ENCODE measurements around the gene CCDC85B.
"Not testable (repeated sequence)": the region's sequence is repeated elsewhere in the genome, so short reads cannot be mapped to it uniquely, and the experiment has no call there.

Gene CCDC85B

DNA sequence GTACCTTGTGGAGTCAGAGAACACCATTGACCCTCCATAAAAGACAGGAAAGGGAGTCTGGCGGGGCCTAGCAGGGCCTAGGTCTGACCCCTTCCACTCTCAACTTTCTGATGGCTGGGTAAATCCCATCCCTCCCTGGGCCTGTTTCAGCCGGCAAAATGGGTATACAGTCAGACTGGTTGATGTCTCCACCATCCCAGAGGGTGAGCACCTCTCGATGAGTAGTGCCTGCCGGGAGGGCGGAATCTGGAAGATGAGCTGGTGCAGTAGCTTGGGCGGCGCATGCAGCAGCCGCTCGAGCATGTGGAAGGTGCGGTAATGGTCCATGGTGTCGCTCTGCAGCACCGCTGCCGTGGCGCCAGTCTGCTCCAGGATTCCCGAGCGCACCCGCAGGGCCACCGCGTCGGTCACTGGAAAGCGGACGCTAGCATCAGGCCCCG, 2.7 kb upstream of the CCDC85B start:
- no peak for DNase-seq (ENCODE audit: low read depth in 2 of 2)

DNA sequence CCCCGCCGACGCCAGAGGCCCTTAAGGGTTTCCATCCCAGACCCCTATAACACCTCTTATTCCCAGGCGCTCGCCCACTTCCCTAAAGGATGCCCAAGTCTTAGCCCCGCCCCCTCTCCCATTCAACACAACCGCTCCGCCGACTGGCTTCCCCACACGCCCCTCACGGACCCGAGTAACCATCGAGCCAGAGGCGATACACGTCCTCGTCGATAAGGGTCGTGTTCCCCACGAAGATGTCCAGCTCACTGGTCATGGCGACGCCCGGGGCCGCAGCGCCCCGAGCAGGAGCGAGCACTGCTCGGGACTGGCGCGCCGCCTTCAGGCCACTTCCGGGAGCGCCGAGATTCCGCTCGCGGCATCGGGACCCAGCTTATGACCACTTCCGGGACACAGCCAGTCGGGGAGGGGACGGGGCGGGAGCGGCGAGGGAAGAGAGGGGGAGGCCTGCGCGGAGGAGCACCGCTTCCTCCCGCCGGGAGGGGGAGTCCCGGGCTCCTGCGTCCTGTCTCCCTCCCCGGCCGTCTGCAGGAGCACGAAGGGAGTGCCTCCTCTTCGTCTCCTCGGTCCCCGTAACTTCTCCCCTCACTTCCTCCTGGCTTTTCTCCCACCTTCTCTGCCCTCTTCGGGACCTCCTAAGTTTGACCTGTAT, 2.2 kb upstream of the CCDC85B start, which contains the start of gene FIBP:
FIBP (minus strand) TSS at position 309 of the 652 bp plus-strand sequence; CDS start at position 256, 53 bp downstream.
- DNase-seq (ENCODE audit: low read depth in 2 of 2) = peak; percentile 95 to 97

DNA sequence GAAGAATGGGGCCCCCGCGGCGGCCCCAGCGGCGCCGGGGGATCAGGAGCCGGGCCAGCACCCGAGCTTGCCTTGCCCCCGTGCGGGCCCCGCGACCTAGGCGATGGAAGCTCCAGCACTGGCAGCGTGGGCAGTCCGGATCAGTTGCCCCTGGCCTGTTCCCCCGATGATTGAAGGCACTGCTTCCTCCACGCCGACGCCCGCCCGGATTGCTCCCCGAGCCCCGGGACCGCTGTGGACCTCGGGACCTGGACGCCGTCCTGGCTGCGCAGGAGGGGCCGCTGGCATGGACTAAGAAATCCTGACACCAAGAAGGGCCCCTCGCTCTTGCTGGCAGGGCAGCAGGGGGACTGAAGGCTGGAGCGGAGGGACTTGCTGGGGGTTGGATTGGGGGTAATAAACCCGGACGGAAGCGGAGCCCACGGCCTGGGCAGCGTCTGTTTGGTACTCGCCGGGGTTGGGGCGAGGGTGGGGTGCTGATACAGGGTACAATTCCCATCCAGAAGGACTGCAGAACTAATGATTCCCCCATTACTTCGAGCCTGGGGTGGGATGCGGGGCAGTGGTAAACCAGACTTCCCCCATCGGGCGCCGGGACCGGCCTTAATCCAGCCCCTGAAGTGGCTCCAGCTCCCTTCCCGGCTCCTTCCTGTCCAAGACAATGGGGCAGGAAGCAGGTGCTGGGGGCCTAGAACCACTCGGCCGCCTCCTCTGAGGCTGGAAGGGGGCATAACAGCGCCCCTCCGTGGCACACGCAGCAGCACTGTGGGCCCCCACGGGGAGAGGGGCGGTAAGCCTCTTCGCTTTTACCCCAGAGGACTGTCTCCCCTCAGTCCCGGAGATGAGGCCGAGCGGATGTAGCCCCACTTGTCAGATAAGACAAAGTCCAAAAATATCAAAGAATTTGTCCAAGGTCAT, 1.0 kb downstream of the CCDC85B start:
- DNase-seq (ENCODE audit: low read depth in 2 of 2) = no peak

DNA sequence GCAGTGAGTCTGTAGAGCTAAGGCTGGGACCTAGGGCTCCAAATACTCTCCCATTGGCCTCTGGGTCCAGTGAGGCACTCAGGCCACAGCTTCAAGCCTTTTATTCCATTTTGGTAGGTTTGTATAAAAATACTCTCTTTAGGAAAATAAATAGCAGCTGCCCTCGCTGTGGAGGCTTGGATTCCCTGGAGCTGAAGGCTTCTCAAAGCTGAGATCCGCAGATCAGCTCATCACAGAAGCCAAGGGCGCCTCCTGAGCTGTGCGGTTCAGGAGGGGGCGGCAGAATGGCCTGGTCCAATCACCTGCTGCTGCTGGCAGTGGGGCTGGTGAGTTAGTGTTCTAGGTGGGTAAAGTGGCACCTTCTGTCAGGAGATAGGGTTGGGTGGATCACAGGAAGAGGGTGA, 1.7 kb downstream of the CCDC85B start:
- DNase-seq (ENCODE audit: low read depth in 2 of 2) = not testable (repeated sequence)

DNA sequence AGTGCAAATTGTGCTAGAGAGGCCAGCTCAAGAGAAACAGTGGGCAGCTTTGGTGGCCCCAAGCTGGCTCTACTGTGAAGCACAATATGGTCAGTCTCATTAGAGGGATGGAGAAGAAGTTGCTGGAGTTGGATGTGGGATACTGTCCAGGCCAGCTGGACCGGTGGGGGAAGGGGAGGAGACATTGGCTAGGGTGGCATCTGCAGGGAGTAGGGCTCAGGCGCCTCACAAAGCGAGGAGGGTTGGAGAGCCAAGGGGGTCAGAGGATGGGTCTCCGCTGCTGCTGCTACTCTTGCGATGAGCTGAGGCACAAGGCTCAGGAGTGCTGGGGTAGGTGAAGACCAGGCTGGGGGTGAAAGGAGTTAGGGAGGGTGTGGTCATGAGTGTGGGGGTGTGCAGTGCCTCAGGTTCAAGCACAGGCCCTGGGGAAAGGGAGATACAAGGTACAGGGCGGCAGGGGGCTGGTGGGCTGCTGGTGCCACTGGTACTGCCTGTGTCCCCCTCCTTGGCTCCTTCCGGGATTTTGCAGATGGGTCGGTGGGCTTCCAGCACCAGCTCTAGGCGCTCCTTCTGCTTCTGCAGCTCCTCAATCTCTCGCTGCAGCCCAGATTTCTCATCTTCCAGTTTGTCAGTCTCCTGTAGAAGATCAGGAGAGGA, 2.3 kb downstream of the CCDC85B start:
- no peak for DNase-seq (ENCODE audit: low read depth in 2 of 2)

DNA sequence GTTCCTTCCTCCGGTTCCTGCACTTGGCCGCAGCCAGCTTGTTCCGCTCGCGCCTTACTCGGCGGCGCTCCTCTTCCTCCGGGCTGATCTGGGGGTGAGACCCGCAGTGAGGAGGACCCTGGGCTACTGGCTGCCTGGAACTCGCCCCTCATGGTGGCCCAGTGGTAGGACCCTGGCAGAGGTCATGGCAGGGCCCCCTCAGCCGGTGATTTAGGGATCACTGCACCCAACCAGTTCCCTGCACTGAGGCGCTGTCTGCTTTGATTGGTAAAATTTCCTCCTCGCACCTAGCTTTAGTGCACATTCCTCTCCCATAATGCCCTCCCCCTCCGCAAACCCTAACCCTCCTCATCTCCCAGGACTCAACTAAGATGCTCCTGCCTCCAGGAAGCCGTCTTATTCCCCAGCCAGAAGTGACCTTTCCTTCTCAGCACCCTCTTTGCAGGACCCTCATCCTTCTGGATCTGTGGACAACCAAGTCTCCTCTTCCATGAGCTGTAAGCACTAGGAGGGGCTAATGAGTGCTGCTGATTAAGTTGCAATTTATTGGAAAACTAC, 3.6 kb downstream of the CCDC85B start:
- DNase-seq (ENCODE audit: low read depth in 2 of 2) = no peak

DNA sequence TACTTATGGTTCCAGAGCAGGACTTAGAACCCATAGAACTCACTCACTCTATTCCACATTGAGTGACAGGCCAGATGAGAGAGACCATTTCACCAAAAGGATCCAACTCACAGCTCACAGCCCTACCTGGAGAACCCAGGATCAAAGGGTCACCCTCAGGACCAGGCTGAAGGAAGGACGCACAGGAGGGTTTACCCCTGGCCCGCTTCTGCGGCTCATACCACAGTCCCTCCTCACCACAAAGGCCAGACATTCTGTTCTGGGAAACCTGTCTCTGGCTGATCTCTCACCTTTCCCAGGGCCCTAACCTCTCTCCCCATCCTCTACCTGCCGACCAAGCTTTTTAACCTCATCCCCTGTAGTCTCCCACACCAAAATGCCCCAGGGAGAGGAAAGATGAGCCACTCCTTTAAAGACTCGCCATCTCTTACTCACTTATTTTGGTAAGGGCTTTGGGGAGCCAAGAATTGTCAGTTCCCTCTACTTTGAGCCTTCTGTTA, 5.1 kb downstream of the CCDC85B start:
- DNase-seq (ENCODE audit: low read depth in 2 of 2) = no peak

DNA sequence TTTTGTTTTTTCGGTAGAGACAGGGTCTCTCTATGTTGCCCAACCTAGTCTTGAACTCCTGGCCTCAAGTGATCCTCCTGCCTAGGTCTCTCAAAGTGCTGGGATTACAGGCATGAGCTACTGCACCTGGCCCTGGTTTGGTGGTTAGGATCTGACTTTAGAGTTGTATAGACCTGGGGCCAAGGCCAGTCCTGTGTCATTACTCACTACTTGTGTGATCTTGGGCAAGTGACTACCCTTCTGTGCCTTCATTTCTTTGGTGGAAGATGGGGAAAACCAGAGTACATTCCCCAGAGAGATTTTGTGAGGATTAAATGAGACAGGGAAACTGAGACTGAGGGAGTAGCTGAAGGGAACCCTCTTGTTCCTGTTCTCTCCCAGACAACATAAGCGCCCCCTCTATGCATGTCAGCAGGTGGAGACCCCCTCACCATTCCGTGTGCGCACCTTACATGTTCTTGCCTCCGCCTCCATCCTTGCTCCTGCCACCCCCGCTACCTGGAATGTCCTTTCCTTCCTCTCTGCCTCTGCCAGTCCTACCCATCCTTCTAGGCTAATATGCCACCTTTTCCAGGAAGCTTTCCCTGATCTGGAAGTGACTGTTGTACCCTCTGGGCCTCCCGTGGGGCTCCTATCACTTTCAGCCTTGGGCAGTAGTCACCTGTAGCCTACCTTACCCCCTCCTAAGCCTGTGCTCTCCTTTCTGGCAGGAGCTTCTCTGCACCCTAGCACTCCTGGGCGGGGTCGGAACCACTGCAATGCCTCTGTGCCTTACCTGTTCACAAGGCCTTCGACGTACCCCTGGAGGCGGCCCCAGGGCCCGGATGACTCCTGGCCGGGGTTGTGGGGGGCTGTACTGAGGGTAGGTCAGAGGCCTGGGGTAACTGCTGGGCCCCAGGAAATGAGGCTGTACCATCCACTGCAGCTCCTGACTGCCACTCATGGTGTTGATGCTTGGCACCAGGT, 5.8 kb downstream of the CCDC85B start:
- DNase-seq (ENCODE audit: low read depth in 2 of 2) = no peak

DNA sequence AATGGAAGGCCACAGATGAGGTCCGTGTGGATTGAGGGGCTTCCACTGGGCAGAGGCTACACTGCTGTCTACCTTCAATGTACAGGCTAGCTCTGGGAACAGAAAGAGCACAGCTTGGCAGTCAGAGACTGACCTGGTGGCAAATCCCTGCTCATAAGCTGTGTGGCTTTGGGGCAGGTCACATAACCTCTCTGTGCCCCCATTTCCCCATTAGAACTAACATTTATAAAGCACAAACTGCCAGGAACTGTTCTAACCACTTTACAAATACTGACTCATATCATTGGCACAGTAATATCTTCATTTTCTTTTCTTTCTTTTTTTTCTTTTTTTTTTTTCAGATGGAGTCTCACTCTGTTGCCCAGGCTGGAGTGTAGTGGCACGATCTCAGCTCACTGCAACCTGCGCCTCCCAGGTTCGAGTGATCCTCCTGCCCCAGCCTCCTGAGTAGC, 6.6 kb downstream of the CCDC85B start:
- no peak for DNase-seq (ENCODE audit: low read depth in 2 of 2)

DNA sequence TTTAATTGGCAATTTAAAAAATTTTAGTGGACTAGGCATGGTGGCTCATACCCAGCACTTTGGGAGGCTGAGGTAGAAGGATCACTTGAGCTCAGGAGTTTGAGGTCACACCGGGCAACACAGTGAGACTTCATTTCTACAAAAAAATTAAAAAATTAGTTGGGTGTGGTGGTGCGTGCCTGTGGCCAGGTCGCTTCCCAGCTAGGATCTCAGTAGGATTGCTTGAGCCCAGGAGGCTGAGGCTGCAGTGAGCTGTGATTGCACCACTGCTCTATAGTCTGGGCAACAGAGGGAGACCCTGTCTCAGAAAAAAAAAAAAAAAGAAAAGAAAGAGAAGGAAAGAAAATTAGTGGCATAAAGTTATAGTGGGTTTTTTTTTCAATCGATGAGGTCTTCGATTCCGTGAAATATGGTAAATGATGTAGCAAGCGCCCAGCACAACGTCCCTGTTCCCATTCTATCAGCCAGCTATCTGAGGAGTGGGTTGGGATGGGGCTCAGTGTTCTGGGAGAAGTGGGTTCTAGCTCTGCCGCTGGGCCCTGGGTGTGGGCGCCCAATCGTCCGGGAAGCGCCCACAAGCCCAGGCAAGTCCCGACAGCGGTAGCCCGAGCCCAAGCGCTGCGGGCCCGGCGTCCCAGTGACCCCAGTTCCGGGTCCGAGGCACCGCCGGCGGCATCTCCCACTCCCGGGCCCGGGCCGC, 8.3 kb downstream of the CCDC85B start:
- no peak for DNase-seq (ENCODE audit: low read depth in 2 of 2)

DNA sequence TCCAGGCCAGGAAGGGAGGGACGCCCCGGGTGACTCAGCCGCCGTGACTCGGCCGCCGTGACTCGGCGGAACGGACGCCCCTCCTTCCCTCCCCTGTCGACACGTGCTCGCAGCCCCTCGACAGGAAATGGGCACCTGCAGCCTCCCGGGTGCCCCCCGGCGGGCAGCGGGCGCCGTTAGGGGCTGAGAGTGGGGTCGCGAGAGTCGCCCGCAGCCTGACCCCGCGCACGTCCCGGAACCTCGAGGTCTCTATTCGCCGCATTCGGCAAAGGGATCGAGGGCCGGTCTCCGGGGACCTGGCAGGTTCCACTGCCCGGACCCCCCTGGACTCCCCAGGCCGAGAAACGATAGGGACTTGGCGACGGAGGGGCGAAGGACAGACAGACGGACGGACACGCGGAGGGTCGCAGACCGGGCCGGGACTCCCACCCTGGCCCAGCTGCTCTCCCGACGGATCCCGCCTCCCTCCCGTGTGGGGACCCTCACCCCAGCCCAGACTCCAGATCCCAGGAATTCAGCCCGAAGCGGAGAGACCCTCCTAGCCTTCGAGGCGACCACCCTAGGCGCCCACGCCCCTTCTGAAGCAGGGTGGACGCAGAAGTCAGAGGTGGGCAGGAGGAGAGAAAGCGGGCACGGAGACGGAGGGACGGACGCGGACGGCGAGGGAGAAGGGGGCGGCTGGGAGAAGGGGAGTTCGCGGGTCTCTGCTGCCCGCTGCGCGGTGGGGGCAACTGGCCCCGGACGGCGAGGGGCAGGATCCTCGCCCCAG, 9.1 kb downstream of the CCDC85B start:
- DNase-seq (ENCODE audit: low read depth in 2 of 2) = peak; percentile 71 to 77

DNA sequence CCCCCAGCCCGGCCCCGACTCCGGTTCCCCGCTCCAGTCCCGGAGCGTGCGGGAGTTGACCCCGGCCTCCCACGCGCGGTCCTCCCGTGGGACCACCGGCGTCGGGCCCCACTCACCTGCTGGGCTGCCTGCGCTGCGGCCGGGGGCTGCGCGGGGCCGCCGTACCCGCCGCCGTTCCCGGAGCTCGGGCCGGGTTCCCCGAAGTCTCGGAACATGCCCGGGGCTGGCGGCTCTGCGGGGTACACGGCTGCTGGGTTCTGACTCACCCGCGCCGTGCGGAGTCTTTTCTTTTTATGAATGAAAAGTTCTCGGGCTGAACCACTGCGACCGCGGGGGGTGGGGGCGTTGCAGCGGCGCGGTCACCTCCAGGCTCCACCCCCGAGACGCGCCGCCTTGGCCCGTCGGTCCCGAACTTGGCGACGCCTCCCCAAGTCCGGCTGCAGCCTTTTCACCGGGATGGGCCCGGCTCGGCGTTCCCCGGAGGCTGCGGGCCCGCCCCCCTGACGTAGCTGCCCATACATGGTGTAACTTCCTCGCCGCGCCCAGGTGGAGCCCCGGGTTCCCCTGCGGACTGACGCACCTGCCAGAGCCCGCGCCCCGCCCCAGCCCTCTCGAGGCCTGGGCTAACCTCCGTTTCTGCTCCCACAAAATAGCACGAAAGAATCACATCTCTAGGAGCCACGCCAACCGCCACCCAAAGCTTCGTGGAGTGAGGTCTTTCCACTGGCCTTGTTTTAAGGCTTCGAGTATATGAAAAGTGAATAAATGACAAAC, 9.8 kb downstream of the CCDC85B start, which contains the start of gene FOSL1:
FOSL1 (minus strand) TSS at position 264 of the 774 bp plus-strand sequence; CDS start at position 215, 49 bp downstream.
- DNase-seq (ENCODE audit: low read depth in 2 of 2) = peak; percentile 91 to 95

DNA sequence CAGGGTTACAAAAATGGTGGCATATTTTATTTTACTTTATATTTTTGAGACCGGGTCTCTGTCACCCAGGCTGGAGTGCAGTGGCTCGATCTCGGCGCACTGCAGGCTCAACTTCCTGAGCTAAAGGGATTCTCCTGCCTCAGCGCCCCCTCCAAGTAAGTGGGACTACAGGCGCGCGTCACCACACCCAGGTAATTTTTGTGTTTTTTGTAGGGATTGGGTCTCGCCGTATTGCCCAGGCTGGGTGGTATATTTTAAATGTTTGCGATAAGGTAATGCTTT, 10.4 kb downstream of the CCDC85B start:
- no peak for DNase-seq (ENCODE audit: low read depth in 2 of 2)

DNA sequence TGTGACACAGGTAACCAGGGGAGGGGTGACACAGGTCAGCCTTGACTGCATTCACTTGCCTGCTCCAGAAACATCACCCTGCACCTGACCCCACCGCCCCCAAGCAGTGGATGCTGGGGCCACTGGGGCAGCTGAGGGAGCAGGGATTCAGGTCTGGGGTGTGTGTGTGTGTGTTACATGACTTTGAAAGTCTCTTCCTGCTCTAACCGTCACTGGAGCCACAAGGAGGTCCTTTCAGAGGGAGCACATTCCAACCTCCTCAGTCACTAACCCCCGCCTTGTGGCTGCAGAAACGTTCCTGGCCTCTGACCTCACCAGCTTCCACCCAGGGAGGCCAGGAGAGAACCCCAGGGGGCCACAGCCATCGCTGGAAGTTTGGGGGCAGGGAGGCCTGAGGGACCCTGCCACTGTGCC, 12.6 kb downstream of the CCDC85B start:
- no peak for DNase-seq (ENCODE audit: low read depth in 2 of 2)

DNA sequence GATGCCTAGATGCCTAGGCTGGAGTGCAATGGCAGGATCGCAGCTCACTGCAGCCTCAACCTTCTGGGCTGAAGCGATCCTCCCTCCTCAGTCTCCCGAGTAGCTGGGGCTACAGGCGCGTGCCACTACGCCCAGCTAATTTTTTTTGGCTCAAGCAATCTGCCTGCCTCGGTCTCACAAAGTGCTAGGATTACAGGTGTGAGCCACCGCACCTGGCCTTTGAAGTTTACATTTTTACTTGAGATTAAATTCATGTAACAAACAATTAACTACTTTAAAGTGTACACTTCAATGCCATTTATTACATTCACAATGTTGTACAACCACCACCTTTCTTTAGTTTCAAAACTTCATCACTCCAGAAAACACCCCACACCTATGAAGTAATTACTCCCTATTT, 13.2 kb downstream of the CCDC85B start:
- DNase-seq (ENCODE audit: low read depth in 2 of 2) = no peak

DNA sequence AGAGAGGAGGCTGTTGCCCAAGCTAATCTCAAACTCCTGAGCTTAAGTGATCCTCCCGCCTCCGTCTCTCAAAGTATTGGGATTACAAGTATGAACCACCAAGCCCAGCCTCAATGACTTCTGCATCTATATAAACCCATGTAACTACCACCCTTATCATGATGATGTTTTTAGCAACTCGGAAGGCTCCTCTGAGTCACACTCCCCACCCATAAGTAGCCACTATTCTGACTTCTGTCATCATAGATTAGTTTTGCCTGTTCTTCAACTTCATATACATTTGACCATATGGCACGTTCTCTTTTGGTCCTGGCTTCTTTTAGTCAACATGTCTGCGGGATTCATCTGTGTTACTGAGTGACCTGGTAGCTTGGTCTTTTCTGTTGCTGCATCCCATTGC, 16.1 kb downstream of the CCDC85B start:
- DNase-seq (ENCODE audit: low read depth in 2 of 2) = no peak

DNA sequence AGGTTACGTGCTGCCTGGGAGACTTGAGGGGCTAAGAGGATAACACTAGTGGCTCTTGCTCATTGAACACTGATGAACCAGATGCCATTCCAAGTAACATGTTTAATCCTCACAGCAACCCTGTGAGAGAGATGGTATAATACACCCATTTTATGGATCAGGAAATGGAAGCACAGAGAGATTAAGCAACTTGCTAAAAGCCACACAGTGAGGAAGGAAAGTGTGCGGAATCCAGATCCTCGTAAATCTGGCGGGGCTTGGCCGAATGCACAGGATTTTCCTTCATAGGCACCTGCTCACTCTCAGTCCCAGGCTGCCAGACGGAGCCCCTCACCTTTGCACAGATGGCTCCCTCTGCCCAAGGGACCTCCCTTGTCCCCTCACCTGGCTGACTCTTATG, 17.4 kb downstream of the CCDC85B start:
- no peak for DNase-seq (ENCODE audit: low read depth in 2 of 2)

Measured in stimulated activated CD8-positive, alpha-beta memory T cell treated with anti-CD3 and anti-CD28 coated beads, Interleukin-2, amount 100 ng/mL, for 48 hours (primary cell).